HCT116 (cell line): ENCODE measurements around the gene HAAO. TPM values are rescaled to one million over a fixed set of nuclear protein-coding genes. Genes with fewer than 3 reads are reported as not detected.

Experiments used
- ATAC-seq: fragments of 200-7000 bp; cut with Tn5 transposase; 2 replicates; pipeline ENCODE4 v1.9.1; 2020; ENCODE audit warnings: mild to moderate bottlenecking, moderate library complexity
- BruUV-seq: library from RNA; stranded (reverse); fragments of 400-500 nt; replicated peaks from 2 replicates; lab custom pipeline; 2021; lab: Mats Ljungman, UMichigan
- CTCF ChIA-PET: fragments of 300-600 bp; sonication (Branson Sonifier 250); formaldehyde crosslinking; loops from one replicate; lab custom pipeline; 2021; ENCODE audit warnings: antibody characterized with exemption; lab: Charles Lee
- POLR2A ChIA-PET: fragments of 300-600, 350-600 bp; sonication (Branson Sonifier 250); formaldehyde crosslinking; loops from one replicate; lab custom pipeline; 2021; ENCODE audit warnings: antibody characterized with exemption; lab: Charles Lee
- RAD21 ChIA-PET, 2 experiments: fragments of 300-600 bp; sonication (Branson Sonifier 250); formaldehyde crosslinking; loops; one replicate each; lab custom pipeline; 2023; ENCODE audit warnings: low total read pairs in 2 of 2; ENCODE audit not compliant: uncharacterized antibody in 2 of 2, unreplicated experiment in 2 of 2, low non-redundant PET in 1 of 2; lab: Charles Lee
- DNase-seq: peaks from one replicate; pipeline ENCODE4 v3.0.0-alpha.2; 2010; ENCODE audit warnings: low read depth, low spot score
- H2AFZ ChIP-seq: fragments of 200-600 bp; shearing (Covaris generic), sonication (generic); 2 replicates; pipeline ENCODE4 v1.6.1; 2017; ENCODE audit warnings: low read depth, mixed run types, mixed read lengths, antibody characterized with exemption, low read length; ENCODE audit not compliant: poor library complexity, severe bottlenecking
- H3K27ac ChIP-seq: 2 replicates; pipeline ENCODE4 v1.5.1; 2012; ENCODE audit warnings: low read depth, low read length
- H3K27me3 ChIP-seq: fragments of 200-600 bp; sonication (generic); 2 replicates; pipeline ENCODE4 v1.6.1; 2016; ENCODE audit warnings: mixed run types, low read length, mixed read lengths; ENCODE audit not compliant: insufficient read depth
- H3K36me3 ChIP-seq, 2 experiments: fragments of 200-500 bp in 1 of 2; fragments of 200-600 bp in 1 of 2; sonication (Bioruptor generic) in 1 of 2; sonication (generic) in 1 of 2; 2 replicates each; pipeline versions ENCODE4 v1.5.1 to v1.6.1; 2014 to 2016; ENCODE audit warnings: low read length in 2 of 2, inconsistent platforms in 1 of 2, mixed read lengths in 1 of 2, mixed run types in 1 of 2; ENCODE audit not compliant: insufficient read depth in 2 of 2, control insufficient read depth in 1 of 2
- H3K4me1 ChIP-seq, 2 experiments: fragments of 200-600 bp in 1 of 2; sonication (generic) in 1 of 2; 2 replicates each; pipeline versions ENCODE4 v1.5.1 to v1.6.1; 2012 to 2017; ENCODE audit warnings: low read length in 2 of 2, inconsistent platforms in 1 of 2, mild to moderate bottlenecking in 1 of 2, mixed read lengths in 1 of 2, mixed run types in 1 of 2, moderate library complexity in 1 of 2; ENCODE audit not compliant: insufficient read depth in 2 of 2, control insufficient read depth in 1 of 2
- H3K4me2 ChIP-seq: fragments of 200-600 bp; sonication (generic); 2 replicates; pipeline ENCODE4 v1.6.1; 2017; ENCODE audit warnings: mixed run types, low read length, mixed read lengths
- H3K4me3 ChIP-seq, 2 experiments: fragments of 200-600 bp in 1 of 2; sonication (generic) in 1 of 2; replicated peaks in 1 of 2; 2 replicates each; pipeline ENCODE4 v1.5.1; 2011 to 2016; ENCODE audit warnings: low read length in 2 of 2, control low read depth in 1 of 2, low read depth in 1 of 2, mild to moderate bottlenecking in 1 of 2, mixed read lengths in 1 of 2, mixed run types in 1 of 2
- H3K79me2 ChIP-seq: fragments of 200-600 bp; sonication (generic); 2 replicates; pipeline ENCODE4 v1.6.1; 2017; ENCODE audit warnings: mild to moderate bottlenecking, mixed run types, low read length, moderate library complexity, mixed read lengths; ENCODE audit not compliant: insufficient read depth
- H3K9ac ChIP-seq: fragments of 200-600 bp; sonication (generic); 2 replicates; pipeline ENCODE4 v1.6.1; 2016; ENCODE audit warnings: low read length, mixed read lengths
- H3K9me2 ChIP-seq: fragments of 200-600 bp; sonication (generic), shearing (Covaris generic); 2 replicates; pipeline ENCODE4 v1.6.1; 2017; ENCODE audit warnings: mixed run types, mild to moderate bottlenecking, moderate library complexity; ENCODE audit not compliant: insufficient read depth
- H3K9me3 ChIP-seq, 2 experiments: fragments of 200-500 bp in 1 of 2; fragments of 200-600 bp in 1 of 2; sonication (Bioruptor generic) in 1 of 2; sonication (generic) in 1 of 2; 2 replicates each; pipeline ENCODE4 v1.6.1; 2014 to 2017; ENCODE audit warnings: low read length in 2 of 2, mixed read lengths in 2 of 2, inconsistent platforms in 1 of 2, low read depth in 1 of 2, mild to moderate bottlenecking in 1 of 2, mixed run types in 1 of 2, moderate library complexity in 1 of 2; ENCODE audit not compliant: control insufficient read depth in 1 of 2, insufficient read depth in 1 of 2
- H4K20me1 ChIP-seq: fragments of 200-600 bp; sonication (generic), shearing (Covaris generic); 2 replicates; pipeline ENCODE4 v1.6.1; 2017; ENCODE audit warnings: mixed run types, mild to moderate bottlenecking, moderate library complexity; ENCODE audit not compliant: insufficient read depth
- CBX3 ChIP-seq: IDR thresholded peaks from 2 replicates; pipeline ENCODE4 v1.6.1; 2012; ENCODE audit warnings: low read depth
- CEBPB ChIP-seq: IDR thresholded peaks from 2 replicates; pipeline ENCODE4 v1.6.1; 2012; ENCODE audit warnings: low read depth
- EGR1 ChIP-seq: IDR thresholded peaks from 2 replicates; pipeline ENCODE4 v1.6.1; 2012; ENCODE audit warnings: low read depth
- ELF1 ChIP-seq: IDR thresholded peaks from 2 replicates; pipeline ENCODE4 v1.6.1; 2012; ENCODE audit warnings: low read depth, borderline replicate concordance
- EZH2 ChIP-seq: fragments of 200-600 bp; sonication (generic); IDR thresholded peaks from 2 replicates; pipeline ENCODE4 v1.6.1; 2017; ENCODE audit warnings: antibody characterized with exemption, mixed run types
- EZH2phosphoT487 ChIP-seq: fragments of 200-600 bp; IDR thresholded peaks from 2 replicates; pipeline ENCODE4 v1.6.1; 2018; ENCODE audit warnings: antibody characterized with exemption, borderline replicate concordance
- FOSL1 ChIP-seq: IDR thresholded peaks from 2 replicates; pipeline ENCODE4 v1.6.1; 2012; ENCODE audit warnings: low read depth
- JUND ChIP-seq: IDR thresholded peaks from 2 replicates; pipeline ENCODE4 v1.6.1; 2012
- POLR2A ChIP-seq: IDR thresholded peaks from 2 replicates; pipeline ENCODE4 v1.7.0; 2011; ENCODE audit warnings: borderline replicate concordance; ENCODE audit not compliant: insufficient read depth, insufficient read length; ENCODE audit errors: extremely low read depth
- POLR2AphosphoS5 ChIP-seq: IDR thresholded peaks from 2 replicates; pipeline ENCODE4 v1.6.1; 2011; ENCODE audit warnings: mild to moderate bottlenecking, low read depth, low read length, moderate library complexity
- RAD21 ChIP-seq: IDR thresholded peaks from 2 replicates; pipeline ENCODE4 v1.6.1; 2012; ENCODE audit warnings: low read depth, mild to moderate bottlenecking
- SIN3A ChIP-seq: IDR thresholded peaks from 2 replicates; pipeline ENCODE4 v1.6.1; 2012; ENCODE audit warnings: low read depth
- SRF ChIP-seq: IDR thresholded peaks from 2 replicates; pipeline ENCODE4 v1.6.1; 2012; ENCODE audit warnings: low read depth
- TCF7L2 ChIP-seq: IDR thresholded peaks from 2 replicates; pipeline ENCODE4 v1.7.0; 2011; ENCODE audit warnings: borderline replicate concordance, inconsistent platforms; ENCODE audit not compliant: insufficient read depth, insufficient read length; ENCODE audit errors: extremely low read depth
- YY1 ChIP-seq: IDR thresholded peaks from 2 replicates; pipeline ENCODE4 v1.6.1; 2011; ENCODE audit warnings: low read length, low read depth, moderate library complexity, mild to moderate bottlenecking; ENCODE audit not compliant: insufficient replicate concordance; ENCODE audit errors: extremely low read depth
- ZFX ChIP-seq: fragments of 450-650 bp; IDR thresholded peaks from 2 replicates; pipeline ENCODE4 v1.6.1; 2017
- ZNF274 ChIP-seq: fragments of 200-500 bp; sonication (Bioruptor generic); IDR thresholded peaks from 2 replicates; pipeline ENCODE4 v1.6.1; 2014; ENCODE audit warnings: mild to moderate bottlenecking, low read depth, low read length, inconsistent platforms
- intact Hi-C: fragments of 100-400 bp; cut with micrococcal nuclease; formaldehyde crosslinking; loops from 2 replicates; pipeline ENCODE4 v1.10.0; 2022
- total RNA-seq: library from RNA; stranded (reverse); gene quantifications from one replicate; pipeline ENCODE4 v1.2.1, GENCODE V29; 2021; ENCODE audit not compliant: unreplicated experiment
- TF ChIP-seq, protein P1 (sequence below): IDR thresholded peaks from 2 replicates; pipeline ENCODE4 v1.6.1; 2012
- TF ChIP-seq, protein P2 (sequence below): IDR thresholded peaks from 2 replicates; pipeline ENCODE4 v1.6.1; 2012
- TF ChIP-seq, protein P3 (sequence below): IDR thresholded peaks from 2 replicates; pipeline ENCODE4 v1.6.1; 2012; ENCODE audit warnings: low read depth

HAAO gene
- total RNA-seq, 1 experiment from 2014 or later: not detected

DNA sequence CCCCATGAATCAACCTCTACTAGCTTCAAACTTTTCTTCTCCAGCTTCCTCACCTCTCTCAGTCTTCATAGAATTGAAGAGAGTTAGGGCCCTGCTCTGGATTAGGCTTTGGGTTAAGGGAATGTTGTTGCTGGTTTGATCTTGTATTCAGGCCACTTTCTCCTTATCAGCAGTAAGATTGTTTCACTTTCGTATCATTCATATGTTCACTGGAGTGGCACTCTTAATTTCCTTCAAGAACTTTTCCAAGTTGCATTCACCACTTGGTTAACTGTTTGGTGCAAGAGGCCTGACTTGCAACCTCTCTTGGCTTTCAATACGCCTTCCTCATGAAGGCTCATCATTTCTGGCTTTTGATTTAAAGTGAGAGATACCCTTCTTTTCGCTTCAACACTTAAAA is 51.2 kb downstream of the HAAO start:
- ChIA-PET POLR2A (no interaction called here), RAD21 (no interaction called here), CTCF (no interaction called here)
- Histone ChIP-seq H3K9me3 (no peaks in the 10 kb centered on the region; a peak in 1 of 4 replicates), H3K4me3 (no peak overlapping the region), H3K36me3 (no peaks in the 10 kb centered on the region), H3K4me1 (peaks cover 0 to 7% of the 10 kb centered on the region in 2 experiments; a peak in 2 of 4 replicates), H4K20me1 (no peaks in the 10 kb centered on the region), H3K27ac (no peak overlapping the region), H2AFZ (no peak overlapping the region), H3K9me2 (0 out of 2 replicates have a peak, but pooled peaks cover 4% of the 10 kb centered on the region), H3K4me2 (no peak overlapping the region), H3K79me2 (no peaks in the 10 kb centered on the region), H3K9ac (no peak overlapping the region), H3K27me3 (no peaks in the 10 kb centered on the region)
- DNase-seq (no peak), ATAC-seq (no peak)
- intact Hi-C loops: no loop called here
- TF ChIP-seq ZNF274 (no peak), POLR2A (no peak), SIN3A (no peak), FOSL1 (no peak), EZH2 (no peak), CBX3 (no peak), SRF (no peak), JUND (no peak), POLR2AphosphoS5 (no peak), CEBPB (no peak), TCF7L2 (no peak), ZFX (no peak), EGR1 (no peak), RAD21 (no peak), YY1 (no peak), ELF1 (no peak), EZH2phosphoT487 (no peak)
- TF ChIP-seq, protein P1, sequence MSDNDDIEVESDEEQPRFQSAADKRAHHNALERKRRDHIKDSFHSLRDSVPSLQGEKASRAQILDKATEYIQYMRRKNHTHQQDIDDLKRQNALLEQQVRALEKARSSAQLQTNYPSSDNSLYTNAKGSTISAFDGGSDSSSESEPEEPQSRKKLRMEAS: no peak
- TF ChIP-seq, protein P2, sequence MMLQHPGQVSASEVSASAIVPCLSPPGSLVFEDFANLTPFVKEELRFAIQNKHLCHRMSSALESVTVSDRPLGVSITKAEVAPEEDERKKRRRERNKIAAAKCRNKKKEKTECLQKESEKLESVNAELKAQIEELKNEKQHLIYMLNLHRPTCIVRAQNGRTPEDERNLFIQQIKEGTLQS: no peak
- TF ChIP-seq, protein P3, sequence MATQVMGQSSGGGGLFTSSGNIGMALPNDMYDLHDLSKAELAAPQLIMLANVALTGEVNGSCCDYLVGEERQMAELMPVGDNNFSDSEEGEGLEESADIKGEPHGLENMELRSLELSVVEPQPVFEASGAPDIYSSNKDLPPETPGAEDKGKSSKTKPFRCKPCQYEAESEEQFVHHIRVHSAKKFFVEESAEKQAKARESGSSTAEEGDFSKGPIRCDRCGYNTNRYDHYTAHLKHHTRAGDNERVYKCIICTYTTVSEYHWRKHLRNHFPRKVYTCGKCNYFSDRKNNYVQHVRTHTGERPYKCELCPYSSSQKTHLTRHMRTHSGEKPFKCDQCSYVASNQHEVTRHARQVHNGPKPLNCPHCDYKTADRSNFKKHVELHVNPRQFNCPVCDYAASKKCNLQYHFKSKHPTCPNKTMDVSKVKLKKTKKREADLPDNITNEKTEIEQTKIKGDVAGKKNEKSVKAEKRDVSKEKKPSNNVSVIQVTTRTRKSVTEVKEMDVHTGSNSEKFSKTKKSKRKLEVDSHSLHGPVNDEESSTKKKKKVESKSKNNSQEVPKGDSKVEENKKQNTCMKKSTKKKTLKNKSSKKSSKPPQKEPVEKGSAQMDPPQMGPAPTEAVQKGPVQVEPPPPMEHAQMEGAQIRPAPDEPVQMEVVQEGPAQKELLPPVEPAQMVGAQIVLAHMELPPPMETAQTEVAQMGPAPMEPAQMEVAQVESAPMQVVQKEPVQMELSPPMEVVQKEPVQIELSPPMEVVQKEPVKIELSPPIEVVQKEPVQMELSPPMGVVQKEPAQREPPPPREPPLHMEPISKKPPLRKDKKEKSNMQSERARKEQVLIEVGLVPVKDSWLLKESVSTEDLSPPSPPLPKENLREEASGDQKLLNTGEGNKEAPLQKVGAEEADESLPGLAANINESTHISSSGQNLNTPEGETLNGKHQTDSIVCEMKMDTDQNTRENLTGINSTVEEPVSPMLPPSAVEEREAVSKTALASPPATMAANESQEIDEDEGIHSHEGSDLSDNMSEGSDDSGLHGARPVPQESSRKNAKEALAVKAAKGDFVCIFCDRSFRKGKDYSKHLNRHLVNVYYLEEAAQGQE: no peak
- no TSS peak for BruUV-seq
